ENCODE results near the gene OXSR1. TPM values are rescaled to one million over a fixed set of nuclear protein-coding genes. Genes with fewer than 3 reads are reported as not detected.

The OXSR1 gene
- 13.3 TPM for total RNA-seq

DNA sequence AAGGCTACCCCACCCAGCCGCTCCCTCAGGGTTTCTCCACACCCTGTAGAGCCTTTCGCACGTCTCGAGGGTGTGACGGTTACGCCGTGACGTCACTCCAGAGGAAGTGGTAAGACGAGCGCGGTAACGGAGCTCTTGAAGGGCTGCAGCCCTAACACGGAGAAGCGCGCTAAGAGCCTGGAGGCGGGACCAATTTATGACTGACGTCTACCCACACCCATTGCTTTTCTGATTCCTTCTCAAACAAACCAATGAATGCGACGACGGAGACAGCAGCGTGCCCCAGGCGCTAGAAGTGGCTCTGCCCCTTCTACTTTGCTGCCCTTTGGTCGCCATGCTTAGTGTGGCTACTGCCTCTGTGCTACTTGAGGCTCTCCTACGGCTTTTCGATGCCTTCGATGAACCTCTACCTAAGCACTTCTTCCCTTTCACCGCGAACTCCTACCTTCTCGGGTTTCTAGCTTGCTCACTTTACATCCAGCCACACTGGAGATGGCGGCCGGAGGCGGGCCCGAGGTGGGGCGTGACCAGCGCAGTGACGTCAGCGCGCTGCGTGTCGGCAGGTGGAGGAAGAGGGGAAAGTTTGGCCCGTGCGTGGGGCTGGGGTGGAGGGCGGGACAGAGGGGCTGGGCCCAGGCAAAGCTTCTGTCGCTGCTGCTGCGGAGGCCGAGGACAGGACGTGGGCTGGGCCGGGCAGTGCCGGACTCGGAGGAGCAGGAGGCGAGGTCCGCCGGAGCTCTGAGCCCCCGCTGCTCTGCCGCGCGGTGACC lies at the start of gene OXSR1:
Gene OXSR1, plus strand, starts transcription at position 586 of the 770 bp plus-strand sequence. CDS start 340 bp downstream, outside the sequence.
- peak; percentile 98 to 100 for DNase-seq (ENCODE audit: low spot score in 2 of 2)
- TF ChIP-seq, protein P1, sequence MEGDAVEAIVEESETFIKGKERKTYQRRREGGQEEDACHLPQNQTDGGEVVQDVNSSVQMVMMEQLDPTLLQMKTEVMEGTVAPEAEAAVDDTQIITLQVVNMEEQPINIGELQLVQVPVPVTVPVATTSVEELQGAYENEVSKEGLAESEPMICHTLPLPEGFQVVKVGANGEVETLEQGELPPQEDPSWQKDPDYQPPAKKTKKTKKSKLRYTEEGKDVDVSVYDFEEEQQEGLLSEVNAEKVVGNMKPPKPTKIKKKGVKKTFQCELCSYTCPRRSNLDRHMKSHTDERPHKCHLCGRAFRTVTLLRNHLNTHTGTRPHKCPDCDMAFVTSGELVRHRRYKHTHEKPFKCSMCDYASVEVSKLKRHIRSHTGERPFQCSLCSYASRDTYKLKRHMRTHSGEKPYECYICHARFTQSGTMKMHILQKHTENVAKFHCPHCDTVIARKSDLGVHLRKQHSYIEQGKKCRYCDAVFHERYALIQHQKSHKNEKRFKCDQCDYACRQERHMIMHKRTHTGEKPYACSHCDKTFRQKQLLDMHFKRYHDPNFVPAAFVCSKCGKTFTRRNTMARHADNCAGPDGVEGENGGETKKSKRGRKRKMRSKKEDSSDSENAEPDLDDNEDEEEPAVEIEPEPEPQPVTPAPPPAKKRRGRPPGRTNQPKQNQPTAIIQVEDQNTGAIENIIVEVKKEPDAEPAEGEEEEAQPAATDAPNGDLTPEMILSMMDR (IDR thresholded peaks at IDR 0.05): no peak
- peak within 1 kb of the TSS; percentile 94 to 98 for H3K27ac ChIP-seq
- H3K27me3 ChIP-seq: no peaks in the 10 kb centered on the region
- no peaks in the 10 kb centered on the region for H3K9me3 ChIP-seq
- H3K4me3 ChIP-seq: peak within 1 kb of the TSS; percentile 83 to 97
- H3K36me3 ChIP-seq: no peaks in the 10 kb centered on the region
- peaks cover 0 to 24% of the 10 kb centered on the region in 2 donors for H3K4me1 ChIP-seq
- intact Hi-C loops (cut with DNase I): loop anchor here (1.0 to 10.0 kb wide), 4 partner anchors 28 to 290 kb away; partner anchors contain the start of genes ACAA1, ACVR2B and PLCD1

DNA sequence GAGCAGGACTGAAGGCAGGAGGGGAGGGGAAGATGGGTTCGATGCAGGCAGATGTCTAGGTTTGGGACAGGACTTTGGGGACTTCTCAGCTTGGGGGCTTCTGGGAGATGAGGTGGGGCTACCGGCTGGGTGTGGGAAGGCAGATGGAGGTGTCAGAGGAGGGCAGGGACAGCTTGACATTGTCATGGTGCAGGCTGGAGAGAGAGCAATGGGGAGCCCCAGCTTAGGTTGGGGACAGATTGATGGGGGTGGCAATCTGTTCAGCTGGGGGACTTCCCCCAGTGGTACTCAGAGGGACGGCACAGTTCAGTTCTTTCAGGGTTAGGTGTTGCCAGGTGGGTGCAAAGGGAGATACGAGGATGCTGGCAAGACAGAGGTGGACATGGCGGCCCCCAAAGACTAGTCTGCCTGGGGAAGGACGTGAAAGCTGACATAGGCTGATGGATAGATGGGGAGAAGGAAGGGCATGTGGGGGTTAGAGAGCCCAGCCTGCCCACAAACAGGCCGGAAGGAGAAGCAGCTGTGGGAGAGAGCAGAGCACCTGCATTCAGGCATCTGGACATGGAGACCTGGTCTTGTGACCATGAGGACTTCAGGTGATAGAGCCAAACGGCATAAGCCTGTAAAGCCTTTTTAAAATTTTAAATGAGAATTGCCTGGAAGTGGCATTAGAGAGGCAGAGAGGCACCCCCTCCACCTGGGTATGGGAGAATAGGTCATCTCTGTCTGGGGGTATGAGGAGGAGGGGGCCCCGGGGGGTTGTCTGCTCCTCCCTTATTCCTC lies 49.5 kb upstream of the OXSR1 start:
- H3K36me3 ChIP-seq: peaks cover 0 to 10% of the 10 kb centered on the region in 2 donors
- no peaks in the 10 kb centered on the region for H3K27me3 ChIP-seq
- intact Hi-C loops (cut with DNase I): loop anchor here (5.0 kb wide), 2 partner anchors 231 to 361 kb away; partner anchors contain the start of gene XYLB
- no peak overlapping the region for H3K4me3 ChIP-seq
- no peaks in the 10 kb centered on the region for H3K9me3 ChIP-seq
- DNase-seq (ENCODE audit: low spot score in 2 of 2): peak in 1 of 2 donors; percentile 55
- TF ChIP-seq, protein P1 (IDR thresholded peaks at IDR 0.05): no peak
- no peaks in the 10 kb centered on the region for H3K4me1 ChIP-seq
- H3K27ac ChIP-seq: no peak overlapping the region

DNA sequence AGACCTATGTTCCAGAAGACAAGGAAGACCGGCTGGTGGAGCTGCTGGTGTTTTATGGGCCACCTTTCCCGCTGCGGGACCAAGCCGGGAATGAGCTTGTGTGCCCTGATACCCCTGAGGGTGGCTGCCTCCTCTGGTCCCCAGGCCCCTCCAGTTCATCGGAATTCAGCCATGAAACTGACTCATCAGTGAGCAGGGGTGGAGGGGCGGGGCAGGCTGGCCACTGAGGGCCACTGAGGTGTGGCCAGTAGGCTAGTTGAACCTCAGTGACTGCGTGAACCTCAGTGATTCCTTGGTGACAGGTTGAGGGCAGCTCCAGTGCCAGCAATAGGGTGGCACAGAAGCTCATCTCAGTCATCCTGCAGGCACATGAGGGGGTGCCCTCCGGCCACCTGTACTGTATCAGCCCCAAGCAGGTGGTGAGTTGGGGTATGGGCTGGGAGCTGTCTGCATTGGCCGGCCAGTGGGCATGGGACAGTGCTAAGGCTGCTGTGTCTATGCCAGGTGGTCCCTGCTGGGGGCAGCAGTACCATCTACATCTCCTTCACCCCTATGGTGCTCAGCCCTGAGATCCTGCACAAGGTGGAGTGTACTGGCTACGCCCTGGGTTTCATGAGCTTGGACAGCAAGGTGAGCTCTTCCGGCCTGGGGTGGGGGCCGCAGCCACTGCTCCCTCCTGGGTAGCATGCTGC lies 48.7 kb upstream of the OXSR1 start:
- H3K27me3 ChIP-seq: no peaks in the 10 kb centered on the region
- TF ChIP-seq, protein P1 (IDR thresholded peaks at IDR 0.05): no peak
- H3K36me3 ChIP-seq: peaks cover 0 to 18% of the 10 kb centered on the region in 2 donors
- H3K4me3 ChIP-seq: no peak overlapping the region
- no peaks in the 10 kb centered on the region for H3K4me1 ChIP-seq
- no peak overlapping the region for H3K27ac ChIP-seq
- peak in 1 of 2 donors; percentile 50 for DNase-seq (ENCODE audit: low spot score in 2 of 2)
- intact Hi-C loops (cut with DNase I): loop anchor here (5.0 kb wide), 2 partner anchors 231 to 361 kb away; partner anchors contain the start of gene XYLB
- H3K9me3 ChIP-seq: no peaks in the 10 kb centered on the region

DNA sequence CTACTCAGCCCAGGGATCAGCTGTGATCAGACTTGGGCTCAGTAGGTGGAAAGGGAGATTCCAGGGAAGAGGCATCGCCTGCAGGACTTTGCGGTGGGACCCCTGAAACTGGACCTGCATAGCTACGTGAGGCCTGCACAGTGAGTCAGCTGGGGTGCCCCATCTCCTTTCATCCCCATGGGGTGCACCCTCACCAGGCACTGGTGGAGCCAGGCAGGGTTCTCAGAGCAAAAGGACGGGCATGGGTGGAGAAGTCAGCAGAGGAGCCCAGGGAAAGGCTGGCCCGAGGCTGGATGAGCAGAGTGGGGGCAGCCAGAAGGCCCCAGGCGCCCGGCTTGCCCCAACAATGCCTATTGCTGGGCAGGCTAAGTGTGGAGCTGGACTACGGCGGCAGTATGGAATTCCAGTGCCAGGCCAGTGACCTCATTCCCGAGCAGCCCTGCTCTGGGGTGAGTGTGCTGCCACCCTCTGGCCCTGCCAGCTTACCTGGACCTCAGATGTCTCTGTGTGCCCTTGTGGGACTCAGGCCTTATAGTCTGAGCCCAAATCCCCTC lies 48.1 kb upstream of the OXSR1 start:
- DNase-seq (ENCODE audit: low spot score in 2 of 2): peak in 1 of 2 donors; percentile 64
- Histone ChIP-seq H3K36me3 (peaks cover 6 to 24% of the 10 kb centered on the region in 2 donors), H3K27ac (no peak overlapping the region), H3K9me3 (no peaks in the 10 kb centered on the region), H3K4me1 (no peaks in the 10 kb centered on the region), H3K27me3 (no peaks in the 10 kb centered on the region), H3K4me3 (no peak overlapping the region)
- TF ChIP-seq, protein P1 (IDR thresholded peaks at IDR 0.05): peak in 1 of 3 experiments; percentile 15
- intact Hi-C loops (cut with DNase I): loop anchor here (5.0 kb wide), 2 partner anchors 230 to 360 kb away; partner anchors contain the start of gene XYLB
